HG02840 (cell line): ENCODE data around the gene KIR2DL3.
"Not testable (repeated sequence)": the region's sequence is repeated elsewhere in the genome, so short reads cannot be mapped to it uniquely, and the experiment has no call there.

Experiments
- ATAC-seq: cut with Tn5 transposase; IDR thresholded peaks from one replicate; pipeline ENCODE4 v1.9.1; 2021; ENCODE audit warnings: mild to moderate bottlenecking, moderate library complexity, moderate number of reproducible peaks; ENCODE audit not compliant: unreplicated experiment, low FRiP score

Gene KIR2DL3

GRCh38 chr19:54738306-54738705 lies at the start of gene KIR2DL3:
TSS of gene KIR2DL3 (plus strand) at chr19:54738513. CDS start at chr19:54738546, 33 bp downstream.
- not testable (repeated sequence) for ATAC-seq

- no peak for ATAC-seq
Observed at GRCh38 chr19:54691582-54692297, 46.6 kb upstream of the KIR2DL3 start.

DNA sequence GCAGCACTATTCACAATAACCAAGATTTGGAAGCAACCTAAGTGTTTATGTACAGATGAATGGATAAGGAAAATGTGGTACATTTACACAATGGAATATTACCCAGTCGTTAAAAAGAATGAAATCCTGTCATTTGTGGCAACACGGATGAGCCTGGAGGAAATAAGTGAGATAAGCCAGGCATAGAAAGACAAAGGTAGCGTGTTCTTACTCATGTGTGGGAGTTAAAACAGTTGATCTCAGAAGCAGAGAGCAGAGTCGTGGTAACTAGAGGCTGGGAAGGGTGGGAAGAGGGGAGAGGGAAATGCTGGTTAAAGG lies 46.1 kb upstream of the KIR2DL3 start:
- ATAC-seq, result no peak

- ATAC-seq, result no peak
Observed at GRCh38 chr19:54694648-54695047, 43.7 kb upstream of the KIR2DL3 start.

DNA sequence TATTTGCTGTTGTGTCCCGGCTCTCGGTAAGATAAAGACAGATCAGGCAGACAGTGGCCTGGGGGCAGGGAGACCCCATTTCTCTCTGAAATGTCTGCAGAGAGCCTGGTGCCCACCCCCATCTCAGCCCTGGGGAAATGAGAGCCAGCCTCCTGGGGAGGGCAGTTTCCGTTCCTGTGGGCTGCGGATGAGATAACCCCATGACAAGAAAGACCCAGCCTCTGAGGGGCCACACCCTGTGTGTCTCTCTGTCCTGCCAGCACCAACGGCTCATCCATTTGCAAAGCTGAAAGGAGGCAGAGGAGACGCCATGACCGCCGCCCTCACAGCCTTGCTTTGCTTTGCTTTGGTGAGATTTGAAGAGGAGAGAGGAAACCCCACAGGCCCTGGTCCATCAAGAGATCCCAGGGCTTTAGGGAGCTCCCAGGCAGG lies 42.2 kb upstream of the KIR2DL3 start:
- ATAC-seq, result no peak

- ATAC-seq, result no peak
Observed at GRCh38 chr19:54696766-54697165, 41.5 kb upstream of the KIR2DL3 start.

- not testable (repeated sequence) for ATAC-seq
Observed at GRCh38 chr19:54697716-54698115, 40.6 kb upstream of the KIR2DL3 start.

DNA sequence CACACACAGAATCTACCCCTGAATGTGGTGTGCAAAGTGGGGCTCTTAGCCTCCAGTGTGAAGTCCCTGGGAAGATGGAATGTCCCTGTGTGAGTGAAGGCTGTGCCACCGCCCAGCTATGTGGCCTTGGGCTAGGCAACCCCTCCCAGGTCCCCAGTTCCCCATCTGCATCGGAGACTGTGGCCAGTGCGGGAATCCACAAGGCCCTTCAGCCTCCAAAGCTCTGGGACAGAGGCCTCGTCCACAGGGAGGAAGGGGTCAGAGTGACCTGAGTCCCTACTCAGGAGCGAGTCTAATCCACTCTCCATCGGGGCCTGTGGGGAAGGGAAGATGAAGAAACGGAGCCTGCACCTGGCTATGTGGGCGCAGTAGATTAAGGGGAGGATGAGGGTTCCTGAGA lies 33.4 kb upstream of the KIR2DL3 start:
- ATAC-seq, result no peak

- ATAC-seq, result no peak
Observed at GRCh38 chr19:54707962-54708361, 30.4 kb upstream of the KIR2DL3 start.

DNA sequence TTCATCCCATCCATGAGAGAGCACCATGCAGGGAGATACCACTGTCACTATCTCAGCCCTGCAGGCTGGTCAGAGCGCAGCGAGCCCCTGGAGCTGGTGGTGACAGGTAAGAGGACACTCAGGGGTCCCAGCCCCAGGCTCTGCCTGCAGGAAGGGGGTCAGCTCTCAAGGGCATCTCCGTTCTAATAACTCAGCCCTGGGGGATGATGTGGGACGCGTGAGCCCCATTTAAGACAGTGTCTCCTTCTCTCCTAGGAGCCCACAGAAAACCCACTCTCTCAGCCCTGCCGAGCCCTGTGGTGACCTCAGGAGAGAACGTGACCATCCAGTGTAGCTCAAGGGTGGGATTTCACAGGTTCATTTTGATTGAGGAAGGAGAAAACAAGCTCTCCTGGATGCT lies 29.5 kb upstream of the KIR2DL3 start:
- ATAC-seq, result no peak

- ATAC-seq, result no peak
Observed at GRCh38 chr19:54709212-54709948, 28.9 kb upstream of the KIR2DL3 start.

GRCh38 chr19:54709956-54710355 lies 28.4 kb upstream of the KIR2DL3 start:
- ATAC-seq, result not testable (repeated sequence)

- ATAC-seq, result no peak
Observed at GRCh38 chr19:54724142-54724541, 14.2 kb upstream of the KIR2DL3 start, which contains the start of gene KIR3DL3. TSS of gene KIR3DL3 (plus strand) at chr19:54724442. CDS start at chr19:54724497, 55 bp downstream.

- no peak for ATAC-seq
Observed at GRCh38 chr19:54724644-54725043, 13.7 kb upstream of the KIR2DL3 start.

GRCh38 chr19:54725321-54725720 lies 13.0 kb upstream of the KIR2DL3 start:
- ATAC-seq, result no peak

DNA sequence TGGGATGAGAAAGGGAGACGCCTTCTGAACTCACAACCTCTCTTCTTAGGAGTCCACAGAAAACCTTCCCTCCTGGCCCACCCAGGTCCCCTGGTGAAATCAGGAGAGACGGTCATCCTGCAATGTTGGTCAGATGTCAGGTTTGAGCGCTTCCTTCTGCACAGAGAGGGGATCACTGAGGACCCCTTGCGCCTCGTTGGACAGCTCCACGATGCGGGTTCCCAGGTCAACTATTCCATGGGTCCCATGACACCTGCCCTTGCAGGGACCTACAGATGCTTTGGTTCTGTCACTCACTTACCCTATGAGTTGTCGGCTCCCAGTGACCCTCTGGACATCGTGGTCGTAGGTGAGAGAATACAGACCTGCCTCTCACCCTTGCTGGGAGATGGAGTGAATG lies 10.8 kb upstream of the KIR2DL3 start:
- no peak for ATAC-seq

- ATAC-seq, result no peak
Observed at GRCh38 chr19:54728167-54728566, 10.1 kb upstream of the KIR2DL3 start.

DNA sequence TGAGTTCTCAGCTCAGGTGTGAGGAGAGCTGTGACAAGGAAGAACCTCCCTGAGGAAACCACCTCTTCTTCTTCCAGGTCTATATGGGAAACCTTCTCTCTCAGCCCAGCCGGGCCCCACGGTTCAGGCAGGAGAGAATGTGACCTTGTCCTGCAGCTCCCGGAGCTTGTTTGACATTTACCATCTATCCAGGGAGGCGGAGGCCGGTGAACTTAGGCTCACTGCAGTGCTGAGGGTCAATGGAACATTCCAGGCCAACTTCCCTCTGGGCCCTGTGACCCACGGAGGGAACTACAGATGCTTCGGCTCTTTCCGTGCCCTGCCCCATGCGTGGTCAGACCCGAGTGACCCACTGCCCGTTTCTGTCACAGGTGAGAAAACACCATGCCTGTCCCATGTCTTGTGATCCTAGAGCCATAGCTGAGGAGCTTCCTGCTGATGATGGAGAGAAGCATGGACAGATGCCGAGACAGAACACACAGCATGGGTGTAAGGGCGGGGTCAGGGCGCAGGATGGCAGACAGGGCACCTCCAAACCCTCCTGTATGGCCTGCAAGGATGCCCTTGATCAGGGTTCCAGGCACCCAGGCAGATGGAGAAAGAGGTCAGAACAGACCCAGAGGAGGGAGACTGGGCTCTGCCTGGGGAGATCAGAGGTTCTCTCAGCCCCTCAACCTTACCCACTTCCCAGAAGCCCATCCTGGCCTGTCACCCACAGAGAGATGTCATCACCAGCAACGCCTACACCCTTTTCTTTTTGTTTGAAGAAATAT lies 8.7 kb upstream of the KIR2DL3 start:
- ATAC-seq, result no peak

GRCh38 chr19:54731191-54731590 lies 7.1 kb upstream of the KIR2DL3 start:
- no peak for ATAC-seq

GRCh38 chr19:54738715-54739114 lies 402 bp downstream of the KIR2DL3 start:
- ATAC-seq, result no peak
